GM18909 (cell line): ENCODE measurements around the gene LIMS3.
"Not testable (repeated sequence)": the region's sequence is repeated elsewhere in the genome, so short reads cannot be mapped to it uniquely, and the experiment has no call there.

Experiments used
- ATAC-seq: cut with Tn5 transposase; IDR thresholded peaks from one replicate; pipeline ENCODE4 v1.9.1; 2021; ENCODE audit warnings: mild to moderate bottlenecking; ENCODE audit not compliant: unreplicated experiment, poor library complexity

The LIMS3 gene

DNA sequence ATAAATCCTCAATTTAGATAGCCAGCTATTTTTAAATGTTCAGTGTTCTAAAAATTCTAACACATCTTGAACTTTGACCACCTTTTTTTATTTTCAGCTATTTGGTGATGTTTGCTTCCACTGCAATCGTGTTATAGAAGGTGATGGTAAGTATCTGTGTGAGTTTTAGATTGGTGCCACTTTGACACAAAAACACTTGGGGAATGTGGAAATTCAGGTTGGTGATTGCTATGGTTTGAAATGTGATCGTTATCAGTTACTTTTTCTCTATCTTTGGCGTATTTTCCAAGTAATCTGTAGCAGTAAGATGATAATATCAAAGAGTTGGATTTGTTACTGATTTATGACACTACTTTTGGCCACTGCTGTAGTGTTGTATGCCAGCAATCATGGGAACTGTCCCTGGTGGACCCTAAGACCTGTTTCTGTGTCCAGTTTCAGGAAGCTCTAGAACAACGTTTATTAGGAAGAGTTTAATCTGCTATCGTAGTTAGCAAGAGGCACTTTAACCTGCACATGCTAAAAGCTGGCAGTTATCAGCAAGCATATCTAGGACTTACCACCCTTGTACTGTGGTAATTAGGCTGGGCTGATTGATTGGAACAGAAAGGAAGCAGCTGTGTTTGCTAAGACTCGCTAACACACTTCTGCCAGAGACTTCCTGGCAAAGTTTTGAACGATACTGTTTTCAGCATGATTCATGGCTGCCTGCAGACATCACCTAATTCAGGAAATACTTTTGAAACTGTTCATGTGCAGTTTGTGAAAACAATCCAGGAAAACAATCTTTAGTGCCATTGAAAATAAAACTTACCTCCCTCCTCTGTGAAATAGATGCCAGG lies 23.3 kb downstream of the LIMS3 start:
- ATAC-seq: not testable (repeated sequence)

DNA sequence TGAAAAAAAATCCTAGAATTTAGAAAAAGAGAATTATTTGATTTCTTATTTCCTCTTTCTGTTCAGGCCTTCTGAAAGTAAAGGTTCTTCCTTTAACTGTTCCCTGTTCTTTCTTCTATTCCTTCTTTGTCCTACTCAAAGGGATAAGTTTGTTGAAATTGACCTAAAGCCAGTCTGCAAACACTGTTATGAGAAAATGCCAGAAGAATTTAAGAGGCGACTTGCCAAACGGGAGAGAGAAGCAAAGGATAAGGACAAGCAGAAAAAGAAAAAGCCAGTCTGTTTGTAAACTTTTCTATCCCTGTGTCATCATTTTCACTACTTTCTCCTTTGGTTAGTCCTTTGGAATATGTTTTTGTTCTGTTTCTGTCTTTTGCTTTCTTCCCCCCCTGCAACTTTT lies 26.0 kb downstream of the LIMS3 start:
- not testable (repeated sequence) for ATAC-seq

- ATAC-seq: not testable (repeated sequence)
Measured at GRCh38 chr2:109927803-109928202, 29.3 kb downstream of the LIMS3 start.

DNA sequence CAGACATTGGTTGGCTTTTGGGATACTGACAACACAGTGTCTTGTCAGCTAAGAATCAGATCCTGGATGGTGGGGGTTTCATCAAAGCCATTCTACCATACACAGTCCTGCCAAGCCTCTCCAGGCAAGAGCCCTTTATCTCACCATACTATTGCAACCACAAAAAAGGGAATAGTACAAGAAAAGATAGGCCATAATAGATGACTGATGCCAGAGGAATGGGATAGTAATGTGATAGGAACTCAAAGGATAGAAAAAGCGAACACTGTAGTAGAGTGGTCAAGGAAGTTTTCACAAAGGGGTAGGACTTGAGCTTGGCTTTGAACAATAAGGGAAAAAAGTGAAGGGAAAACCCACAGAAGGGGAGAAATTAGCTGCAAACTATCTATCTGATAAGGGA lies 30.7 kb downstream of the LIMS3 start:
- not testable (repeated sequence) for ATAC-seq

DNA sequence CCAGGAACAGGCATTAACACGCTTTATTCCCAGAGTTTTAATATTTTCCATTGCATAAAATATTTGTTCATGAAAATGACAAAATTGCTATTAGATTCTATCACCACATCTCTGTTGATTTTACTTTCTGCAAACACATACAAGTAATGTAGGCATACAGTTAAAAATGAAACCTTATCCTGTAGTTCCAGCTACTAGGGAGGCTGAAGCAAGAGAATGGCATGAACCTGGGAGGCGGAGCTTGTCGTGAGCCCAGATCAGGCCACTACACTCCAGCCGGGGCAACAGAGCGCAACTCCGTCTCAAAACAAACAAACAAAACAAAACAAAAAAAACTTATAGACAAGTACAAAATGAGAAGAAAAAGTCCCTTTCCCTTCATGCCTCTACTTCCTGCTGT lies 38.0 kb downstream of the LIMS3 start:
- ATAC-seq: not testable (repeated sequence)

DNA sequence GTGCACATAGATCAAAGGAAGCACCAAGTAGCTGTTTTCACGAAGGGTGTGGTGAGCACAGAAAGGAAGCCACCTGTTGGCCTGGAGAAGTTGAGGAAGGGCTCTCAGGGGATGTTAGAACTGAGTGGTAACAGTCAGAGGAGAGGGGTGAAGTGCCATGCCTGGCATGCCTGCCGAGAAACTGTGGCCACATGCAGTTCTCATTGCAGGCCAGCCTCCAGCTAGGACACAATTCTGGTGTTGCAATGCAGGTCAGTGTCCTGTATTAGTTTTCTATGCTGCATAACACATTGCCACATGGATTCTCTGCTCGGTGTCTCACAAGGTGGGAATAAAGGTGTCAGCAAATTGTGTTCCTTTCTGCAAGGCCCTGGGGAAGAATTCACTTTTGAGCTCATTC lies 46.9 kb downstream of the LIMS3 start:
- not testable (repeated sequence) for ATAC-seq

GRCh38 chr2:109947262-109947958 lies 48.9 kb downstream of the LIMS3 start:
- ATAC-seq: not testable (repeated sequence)

- ATAC-seq: not testable (repeated sequence)
Measured at GRCh38 chr2:109947959-109948520, 49.6 kb downstream of the LIMS3 start.

DNA sequence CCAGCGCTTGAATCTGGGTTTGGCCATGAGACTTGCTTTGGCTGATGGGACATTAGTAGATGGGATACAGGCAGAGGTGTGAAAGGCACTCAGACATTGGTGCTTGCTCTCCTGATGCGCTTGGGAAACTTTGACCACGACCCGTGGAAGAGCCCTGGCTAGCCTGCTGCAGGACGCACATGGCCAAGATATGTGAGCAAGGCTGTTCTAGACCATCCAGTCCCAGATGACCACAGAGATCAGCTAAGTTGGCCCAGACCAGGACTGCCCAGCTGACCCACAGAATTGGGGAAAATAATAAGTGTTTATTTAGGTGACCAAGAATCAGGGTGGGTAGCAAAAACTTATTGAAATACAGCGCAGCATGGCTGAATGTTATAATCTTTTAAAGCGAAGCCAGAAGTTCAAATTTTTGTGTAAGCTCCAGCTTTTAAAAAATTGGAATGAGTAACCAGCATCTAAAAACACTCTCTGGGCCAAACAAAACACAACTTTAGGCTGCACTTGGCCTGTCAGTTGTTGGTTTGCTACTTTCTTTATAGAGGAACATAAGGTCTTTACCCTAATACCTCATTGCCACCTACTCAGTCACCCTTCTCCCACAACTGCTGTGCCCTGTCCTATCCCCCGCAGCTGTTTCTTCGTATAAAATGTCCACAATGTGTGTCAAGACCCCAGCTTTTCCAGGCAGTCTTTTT lies 51.8 kb downstream of the LIMS3 start:
- not testable (repeated sequence) for ATAC-seq

DNA sequence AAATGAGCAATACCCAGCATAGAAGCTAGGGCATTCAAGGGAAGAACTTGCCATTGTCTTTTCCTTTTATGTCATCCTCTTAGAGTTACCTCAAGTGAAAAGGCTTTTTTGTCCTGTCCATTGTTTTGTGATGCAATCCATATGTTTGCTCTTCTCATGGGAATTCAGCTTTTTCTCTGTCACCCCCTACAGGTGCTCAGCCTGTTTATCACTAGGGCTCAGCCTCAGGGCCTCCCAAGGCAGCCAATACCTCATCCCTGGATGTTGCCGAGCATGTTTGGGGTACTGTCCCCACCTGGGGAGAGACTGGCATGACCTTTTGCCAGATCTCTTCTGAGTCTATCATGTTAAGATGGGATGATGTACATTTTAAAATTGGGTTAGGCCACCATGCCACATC lies 65.5 kb downstream of the LIMS3 start:
- not testable (repeated sequence) for ATAC-seq

DNA sequence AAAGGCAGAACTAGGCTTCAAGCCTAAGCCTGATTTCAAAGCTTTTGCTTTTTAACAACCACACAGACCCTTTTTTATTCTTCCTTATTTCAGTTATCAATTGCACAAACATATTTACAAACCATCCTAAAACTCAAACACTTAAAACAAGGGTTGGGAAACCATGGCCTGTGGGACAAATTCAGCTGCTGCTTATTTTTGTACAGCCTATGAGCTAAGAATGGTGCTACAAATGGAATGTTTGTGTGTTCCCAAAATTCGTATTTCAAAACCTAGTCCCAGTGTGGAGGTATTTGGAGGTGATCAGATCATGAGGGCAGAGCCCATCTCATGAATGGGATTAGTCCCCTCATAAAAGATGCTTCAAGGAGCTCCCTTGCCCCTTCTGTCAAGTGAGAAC lies 67.0 kb downstream of the LIMS3 start:
- not testable (repeated sequence) for ATAC-seq

GRCh38 chr2:109966107-109966736 lies 67.7 kb downstream of the LIMS3 start:
- not testable (repeated sequence) for ATAC-seq

DNA sequence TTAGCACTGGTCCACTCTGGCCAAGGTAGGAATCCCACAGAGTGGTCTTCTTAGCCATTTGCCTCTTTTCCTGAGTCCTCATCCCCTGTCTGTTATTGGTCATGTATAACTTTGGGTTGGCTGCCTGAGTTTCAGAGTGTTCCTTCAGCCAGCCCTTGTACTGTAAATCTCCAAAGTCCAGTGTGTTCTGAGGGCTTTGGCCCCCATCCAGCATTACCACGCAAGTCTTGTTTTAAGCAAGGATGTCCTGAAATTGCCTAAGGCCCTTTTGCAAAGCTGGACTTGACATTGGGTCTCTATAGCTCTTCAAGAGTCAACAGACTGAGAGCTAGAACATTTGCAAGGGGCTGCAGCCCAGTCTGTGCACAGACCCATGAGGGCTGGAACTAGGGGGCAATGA lies 68.4 kb downstream of the LIMS3 start:
- ATAC-seq: not testable (repeated sequence)

DNA sequence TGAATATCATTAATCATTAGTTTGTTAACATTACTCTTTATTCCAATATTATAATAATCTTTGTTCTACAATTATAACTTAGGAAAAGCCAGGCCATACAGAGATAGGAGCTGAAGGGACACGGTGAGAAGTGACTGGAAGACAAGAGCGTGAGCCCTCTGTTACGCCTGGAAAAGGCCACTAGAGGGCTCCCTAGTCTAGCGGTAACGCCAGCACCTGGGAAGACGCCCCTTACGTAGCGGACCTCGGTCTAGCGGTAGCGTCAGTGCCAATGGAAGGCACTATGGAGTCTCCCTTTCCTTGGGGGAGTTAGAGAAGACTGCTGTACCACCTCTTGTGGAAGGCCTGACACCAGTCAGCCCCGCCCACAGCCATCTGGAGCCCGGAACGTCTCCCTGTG lies 71.4 kb downstream of the LIMS3 start:
- not testable (repeated sequence) for ATAC-seq

DNA sequence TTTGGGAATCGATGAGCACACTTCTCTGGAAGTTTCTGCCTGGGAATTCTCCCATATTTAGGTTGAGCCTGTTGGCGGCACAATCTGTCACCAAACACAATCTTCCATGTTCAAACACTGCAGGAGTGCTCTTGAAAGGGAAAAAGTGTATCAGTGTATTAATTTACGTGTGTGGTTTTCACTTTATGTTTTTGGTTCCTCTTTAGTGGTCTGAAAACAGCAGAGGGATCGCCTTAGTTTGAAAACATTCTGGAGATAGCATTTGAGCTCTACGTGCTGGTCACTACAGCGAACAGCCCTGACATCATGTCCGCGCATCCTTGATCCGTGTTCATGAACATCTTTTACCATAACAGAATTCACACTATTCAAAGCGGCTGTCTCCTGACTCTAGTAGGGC lies 73.2 kb downstream of the LIMS3 start:
- not testable (repeated sequence) for ATAC-seq
